ENCODE results near the gene NCOR1. TPM values are rescaled to one million over a fixed set of nuclear protein-coding genes. Genes with fewer than 3 reads are reported as not detected.
"Not testable (repeated sequence)": the region's sequence is repeated elsewhere in the genome, so short reads cannot be mapped to it uniquely, and the experiment has no call there.

NCOR1 gene
- 141 and 151 TPM in 2 replicates for total RNA-seq

DNA sequence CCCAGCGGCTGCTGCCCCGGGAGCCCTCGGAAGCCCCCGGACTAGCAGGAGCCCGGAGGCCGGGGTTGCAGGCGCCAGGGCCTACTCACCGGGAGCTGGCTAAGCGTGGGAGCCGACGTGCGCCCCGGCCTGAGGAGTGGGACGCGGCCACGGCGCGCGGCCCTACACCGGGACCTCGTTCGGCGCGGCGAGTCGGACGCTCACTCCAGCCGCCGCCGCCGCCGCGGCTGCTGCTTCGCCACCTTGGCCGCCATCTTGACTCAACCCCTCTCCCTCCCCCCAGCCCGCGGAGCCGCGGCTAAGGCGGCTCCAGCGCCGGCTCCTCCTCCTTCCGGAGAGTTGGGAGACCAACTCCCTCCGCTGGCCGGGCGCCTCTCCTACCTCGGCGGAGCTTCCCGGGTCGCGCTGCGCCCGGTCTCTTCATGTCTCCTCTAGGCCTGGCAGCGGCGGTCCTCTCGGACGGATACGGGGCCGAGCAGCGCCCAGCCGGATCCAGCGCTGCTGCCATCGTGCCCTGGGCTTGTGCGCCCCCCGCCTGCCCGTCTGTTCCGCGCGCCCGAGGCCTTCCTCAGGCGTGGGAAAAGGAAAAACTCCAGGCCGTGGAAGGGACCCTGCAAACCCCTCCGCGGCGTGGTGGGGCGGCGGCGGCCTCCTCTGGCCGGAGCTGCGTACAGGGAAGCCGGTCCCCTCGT, at the start of gene NCOR1:
TSS of gene NCOR1 (minus strand) at position 262 of the 692 bp plus-strand sequence. CDS start 20,965 bp downstream, outside the sequence.
- intact Hi-C loops (cut with micrococcal nuclease), result loop anchor here (1.0 to 10.0 kb wide), 8 partner anchors 139 to 962 kb away; partner anchors contain the start of genes CENPV, TRPV2, TTC19 and UBB

DNA sequence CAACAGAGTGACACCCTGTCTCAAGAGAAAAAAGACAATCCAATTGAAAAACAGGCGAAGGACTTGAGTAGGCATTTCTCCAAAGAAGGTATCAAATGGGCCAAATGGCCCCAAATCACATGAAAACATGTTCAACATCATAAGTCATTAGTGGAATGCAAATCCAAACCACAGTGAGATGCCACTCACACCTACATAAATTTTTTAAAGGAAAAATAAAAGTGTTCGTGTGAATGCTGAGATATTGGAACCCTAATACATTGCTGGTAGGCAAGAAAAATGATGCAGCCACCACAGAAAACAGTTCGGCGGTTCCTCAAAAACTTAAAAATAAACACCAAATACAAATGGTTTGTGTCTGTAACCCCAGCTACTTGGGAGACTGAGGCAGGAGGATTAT, 46.9 kb upstream of the NCOR1 start:
- intact Hi-C loops (cut with micrococcal nuclease), result no loop called here

DNA sequence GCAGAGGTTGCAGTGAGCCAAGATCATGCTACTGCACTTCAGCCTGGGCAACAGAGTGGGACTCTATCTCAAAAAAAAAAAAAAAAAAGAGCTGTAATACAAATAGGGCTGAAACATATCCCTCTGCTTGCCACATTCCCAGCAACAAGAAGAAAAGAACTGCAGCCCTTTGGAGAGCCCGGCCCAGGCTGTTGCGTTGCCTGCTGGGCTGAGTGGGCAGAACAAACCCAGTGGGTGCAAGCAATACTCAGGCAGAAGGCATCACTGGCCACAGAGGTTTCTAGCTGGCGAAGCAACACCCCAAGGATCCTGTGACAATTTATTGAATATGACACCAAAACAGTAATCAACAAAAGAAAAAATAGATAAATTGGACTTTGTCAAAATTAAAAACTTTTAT, 45.7 kb upstream of the NCOR1 start:
- intact Hi-C loops (cut with micrococcal nuclease), result no loop called here

DNA sequence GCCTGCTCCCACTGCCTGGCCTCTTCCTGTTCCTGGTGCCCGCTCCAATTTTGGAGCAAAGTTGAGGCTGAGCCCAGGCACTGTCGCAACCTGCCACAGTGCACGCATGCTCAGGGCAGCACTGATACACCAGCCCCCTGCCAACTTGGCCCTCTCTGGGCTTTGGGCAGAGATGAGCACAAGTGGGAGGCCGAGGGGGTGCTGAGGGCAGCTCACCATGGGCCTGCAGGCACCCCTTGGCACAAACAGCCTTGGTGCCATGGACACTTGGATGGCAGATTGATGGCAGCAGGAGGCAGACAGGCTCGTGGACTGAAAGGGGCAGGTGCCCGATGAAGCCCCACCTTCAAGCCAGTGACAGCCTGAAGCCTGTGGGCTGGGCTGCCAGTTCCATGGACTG, 44.6 kb upstream of the NCOR1 start:
- intact Hi-C loops (cut with micrococcal nuclease), result no loop called here

DNA sequence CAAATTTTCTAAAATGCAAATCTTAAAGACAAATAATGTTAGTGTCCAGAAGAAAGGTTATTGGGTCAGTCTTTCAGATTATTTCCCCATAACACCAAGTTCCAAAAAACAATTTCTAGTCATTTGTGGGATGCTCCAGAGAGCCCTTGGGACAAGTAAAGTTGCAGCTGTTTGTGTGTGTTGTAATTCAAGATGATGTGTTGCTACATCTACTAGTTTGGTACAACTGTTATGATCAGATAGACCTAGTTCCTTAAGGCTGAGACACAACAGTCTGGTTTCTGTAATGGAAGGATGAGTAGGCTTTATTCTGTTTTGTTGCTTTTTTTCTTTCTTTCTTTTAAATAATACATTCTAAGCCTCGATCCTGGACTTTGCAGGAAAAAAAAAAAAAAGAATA, 43.6 kb upstream of the NCOR1 start:
- intact Hi-C loops (cut with micrococcal nuclease), result no loop called here

DNA sequence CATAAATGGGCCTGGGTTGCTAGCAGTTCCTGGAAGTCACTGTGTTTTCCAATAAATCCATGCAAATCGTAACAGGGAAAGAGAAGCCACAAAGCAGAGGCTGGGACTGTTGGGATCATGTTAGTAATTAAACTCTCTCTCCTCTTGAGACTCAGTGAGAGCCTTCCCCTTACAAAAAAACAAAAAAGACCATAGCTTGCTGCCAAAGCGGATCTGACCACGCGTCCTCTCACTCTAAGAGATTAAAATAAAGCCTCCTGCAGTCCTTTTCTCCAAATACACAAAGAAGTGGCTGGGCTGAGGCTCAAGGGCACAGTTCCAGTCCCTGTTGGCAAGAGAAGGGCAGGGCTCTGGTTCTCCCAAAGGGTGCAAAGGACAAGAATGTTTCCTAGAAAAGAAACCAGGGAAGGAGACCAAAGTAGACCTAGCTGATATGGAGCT, 40.2 kb upstream of the NCOR1 start:
- intact Hi-C loops (cut with micrococcal nuclease), result no loop called here

DNA sequence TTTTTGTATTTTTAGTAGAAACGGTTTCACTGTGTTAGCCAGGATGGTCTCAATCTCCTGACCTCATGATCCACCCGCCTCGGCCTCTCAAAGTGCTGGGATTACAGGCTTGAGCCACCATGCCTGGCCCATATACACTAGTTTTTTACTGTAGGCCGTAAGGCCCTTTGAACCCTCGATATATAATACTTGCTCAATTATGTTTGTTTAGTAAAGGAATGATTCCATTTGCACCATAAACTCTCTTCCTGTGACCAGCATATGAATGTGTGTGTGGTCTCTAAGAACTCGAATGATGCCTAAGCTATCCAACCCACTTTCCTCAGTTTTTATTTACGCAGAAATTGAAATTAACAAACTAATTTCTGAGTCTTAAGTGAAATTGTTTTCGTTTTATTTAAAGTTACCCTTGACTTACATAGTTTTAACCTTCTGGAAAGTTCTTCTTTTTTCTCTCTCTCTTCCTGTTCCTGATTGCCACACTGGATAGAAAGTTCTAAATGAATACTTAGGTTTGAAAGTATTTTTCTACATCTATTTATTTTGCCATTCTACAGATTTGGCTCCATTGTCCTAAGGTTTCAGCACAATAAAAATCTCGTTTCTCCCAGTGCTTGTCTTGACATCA, 39.6 kb upstream of the NCOR1 start:
- intact Hi-C loops (cut with micrococcal nuclease), result no loop called here

DNA sequence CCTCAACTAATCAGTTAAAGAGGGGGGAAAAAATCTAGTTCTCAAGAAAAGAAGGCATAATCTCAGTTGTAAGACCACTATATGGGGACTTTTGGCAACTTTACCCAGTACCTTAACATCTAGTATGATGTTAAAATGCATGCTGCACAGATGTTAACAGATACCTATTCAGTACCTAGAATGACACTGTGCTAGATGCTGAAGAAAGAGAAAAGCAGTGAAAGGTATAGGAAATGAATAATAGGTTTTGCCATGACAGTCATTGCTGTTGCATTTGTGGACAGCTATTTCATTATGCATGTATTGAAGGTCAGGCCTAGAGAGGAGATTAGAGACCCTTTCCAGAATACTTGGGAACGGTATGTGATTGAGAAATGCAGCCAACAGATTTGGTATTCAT, 36.2 kb upstream of the NCOR1 start:
- intact Hi-C loops (cut with micrococcal nuclease), result no loop called here

DNA sequence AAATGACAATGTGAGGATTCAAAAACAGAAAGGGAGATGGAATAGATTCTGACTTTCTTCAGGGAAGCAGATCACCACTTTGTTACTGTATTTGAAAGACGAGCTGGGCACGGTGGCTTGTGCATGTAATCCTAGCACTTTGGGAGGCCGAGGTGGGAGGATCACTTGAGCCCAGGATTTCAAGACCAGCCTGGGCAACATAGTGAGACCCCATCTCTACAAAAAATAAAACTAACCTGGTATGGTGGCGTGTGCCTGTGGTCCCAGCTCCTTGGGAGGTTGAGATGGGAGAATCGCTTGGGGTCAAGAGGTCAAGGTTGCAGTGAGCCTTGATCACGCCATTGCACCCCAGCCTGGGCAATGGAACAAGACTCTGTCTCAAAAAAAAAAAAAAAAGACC, 35.7 kb upstream of the NCOR1 start:
- intact Hi-C loops (cut with micrococcal nuclease), result no loop called here

DNA sequence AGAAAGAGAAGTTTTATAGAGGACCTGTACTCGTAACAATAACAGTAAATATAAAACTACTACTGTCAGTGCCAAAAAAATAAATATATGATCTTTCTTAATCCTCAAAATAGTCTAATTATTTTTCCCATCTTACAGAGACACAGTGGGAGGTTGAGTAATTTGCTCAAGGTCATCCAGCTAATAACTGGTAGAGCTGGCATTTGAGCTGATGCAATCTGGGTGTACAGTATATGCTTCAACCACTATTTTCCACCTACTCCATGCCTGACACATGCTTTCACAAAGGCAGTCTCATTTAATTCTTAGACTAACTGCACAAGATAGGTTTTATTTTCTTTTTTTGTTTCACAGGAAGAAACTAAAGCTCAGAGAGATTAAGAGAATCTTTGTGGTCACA, 35.3 kb upstream of the NCOR1 start:
- intact Hi-C loops (cut with micrococcal nuclease), result no loop called here

DNA sequence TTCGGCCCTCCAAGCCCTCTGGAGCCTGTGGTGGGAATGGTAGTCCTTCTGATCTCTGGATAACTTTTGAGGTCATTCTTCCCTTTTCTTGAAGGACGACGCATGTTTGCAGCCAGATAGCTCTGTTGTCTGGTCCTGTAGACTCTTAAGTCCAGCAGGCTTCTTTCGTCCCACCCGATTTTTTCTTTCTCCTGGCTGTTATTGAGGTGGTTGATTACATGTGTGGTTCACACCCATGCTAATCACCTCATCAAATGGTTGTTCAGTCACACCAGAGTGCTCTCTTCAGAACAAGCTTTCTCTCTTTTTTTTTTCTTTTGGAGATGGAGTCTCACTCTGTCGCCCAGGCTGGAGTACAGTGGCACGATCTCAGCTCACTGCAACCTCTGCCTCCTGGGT, 32.3 kb upstream of the NCOR1 start:
- intact Hi-C loops (cut with micrococcal nuclease), result no loop called here

DNA sequence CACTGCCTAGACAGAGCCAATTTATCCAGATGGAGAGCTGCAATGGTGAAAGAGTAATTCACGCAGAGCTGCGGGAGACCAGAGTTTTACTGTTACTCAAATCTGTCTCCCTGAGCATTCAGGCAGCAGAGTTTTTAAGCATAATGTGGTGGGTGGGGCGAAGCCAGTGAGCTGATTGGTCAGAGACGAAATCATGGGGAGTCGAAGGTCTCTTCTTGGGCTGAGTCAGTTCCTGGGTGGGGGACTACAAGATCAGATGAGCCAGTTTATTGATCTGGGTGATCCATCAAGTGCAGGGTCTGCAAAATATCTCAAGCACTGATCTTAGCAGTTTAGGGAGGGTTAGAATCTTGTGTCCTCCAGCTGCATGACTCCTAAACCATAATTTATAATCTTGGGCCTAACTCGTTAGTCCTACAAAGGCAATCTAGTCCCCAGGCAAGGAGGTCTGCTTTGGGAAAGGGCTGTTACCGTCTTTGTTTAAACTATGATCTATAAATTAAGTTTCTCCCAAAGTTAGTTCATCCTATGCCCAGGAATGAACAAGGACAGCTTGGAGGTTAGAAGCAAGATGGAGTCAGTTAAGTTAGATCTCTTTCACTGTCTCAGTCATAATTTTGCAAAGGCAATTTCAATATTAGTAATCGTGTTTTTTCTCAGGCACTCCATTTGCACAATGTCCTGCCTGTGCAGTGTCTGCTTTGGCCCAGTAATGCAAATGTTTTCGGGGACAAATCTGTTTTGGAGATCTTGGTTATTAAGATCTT, 28.6 kb upstream of the NCOR1 start:
- intact Hi-C loops (cut with micrococcal nuclease), result no loop called here

DNA sequence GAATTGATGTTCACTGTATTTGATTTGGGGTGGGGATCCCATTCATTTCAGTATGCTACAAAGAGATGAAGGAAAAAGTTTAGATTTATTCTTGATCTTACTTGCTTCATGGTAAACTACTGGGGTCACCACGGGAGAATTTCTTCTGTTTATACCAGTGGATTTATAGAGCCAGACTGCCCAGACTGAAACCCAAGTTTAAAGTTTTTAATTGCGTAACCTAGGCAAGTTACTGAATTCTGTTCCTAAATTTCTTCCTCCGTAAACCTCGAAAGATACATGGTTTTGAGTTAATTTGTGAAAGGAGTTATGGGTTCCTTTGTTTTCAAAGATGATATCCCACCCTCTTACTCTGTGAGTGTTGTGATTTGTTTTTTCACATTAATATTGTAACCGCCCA, 28.1 kb upstream of the NCOR1 start:
- intact Hi-C loops (cut with micrococcal nuclease), result no loop called here

DNA sequence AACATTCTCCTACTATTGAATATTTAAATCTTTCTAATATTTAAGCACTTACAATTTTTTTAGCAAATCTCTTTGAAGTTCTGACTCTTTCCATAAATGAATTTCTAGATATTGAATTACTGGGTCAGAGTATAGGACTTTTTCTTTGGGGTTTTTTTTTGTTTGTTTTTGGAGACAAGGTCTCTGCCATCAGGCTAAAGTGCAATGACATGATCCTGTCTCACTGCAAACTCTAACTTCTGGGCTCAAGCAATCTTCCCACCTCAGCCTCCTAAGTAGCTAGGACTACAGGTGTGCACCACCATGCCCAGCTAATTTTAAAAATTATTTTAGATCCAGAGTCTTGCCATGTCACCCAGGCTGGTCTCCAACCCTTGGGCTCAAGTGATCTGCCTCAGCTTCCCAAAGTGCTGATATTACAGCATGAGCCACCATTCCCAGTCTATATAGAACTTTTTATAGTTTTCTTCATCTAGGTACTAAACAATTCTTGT, 26.6 kb upstream of the NCOR1 start:
- intact Hi-C loops (cut with micrococcal nuclease), result no loop called here

DNA sequence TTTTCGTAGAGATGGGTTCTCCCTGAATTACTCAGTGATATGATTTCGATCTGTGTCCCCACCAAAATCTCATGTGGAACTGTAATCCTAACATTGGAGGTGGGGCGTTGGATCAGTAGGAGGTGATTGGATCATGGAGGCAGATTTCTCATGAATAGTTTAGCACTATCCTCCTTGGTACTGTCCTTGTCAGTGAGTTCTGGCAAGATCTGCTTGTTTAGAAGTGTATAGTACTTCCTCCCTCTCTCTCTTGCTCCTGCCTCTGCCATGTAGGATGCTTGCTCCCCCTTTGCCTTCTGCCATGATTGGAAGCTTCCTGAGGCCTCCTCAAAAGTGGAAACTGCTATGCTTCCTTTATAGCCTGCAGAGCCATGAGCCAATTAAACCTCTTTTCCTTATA, 24.6 kb upstream of the NCOR1 start:
- intact Hi-C loops (cut with micrococcal nuclease), result no loop called here

DNA sequence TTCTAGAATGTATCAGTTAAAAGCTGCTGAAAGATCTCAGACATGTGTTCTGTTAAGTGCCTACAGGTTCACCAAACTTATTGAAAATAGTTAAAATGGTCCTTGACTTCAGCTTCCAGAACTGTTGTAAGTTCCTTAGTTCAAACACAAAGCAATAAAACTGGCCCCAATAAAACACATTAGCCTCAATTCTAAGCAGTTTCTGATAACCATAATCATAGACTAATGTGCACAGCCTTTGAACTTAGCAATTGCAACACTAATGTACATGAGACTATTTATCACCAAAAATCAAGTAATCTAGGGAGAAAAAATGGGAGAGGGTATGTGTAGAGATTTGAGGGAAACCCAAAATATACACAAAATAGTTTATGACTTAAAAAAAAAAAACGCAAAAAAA, 17.1 kb upstream of the NCOR1 start:
- intact Hi-C loops (cut with micrococcal nuclease), result no loop called here

DNA sequence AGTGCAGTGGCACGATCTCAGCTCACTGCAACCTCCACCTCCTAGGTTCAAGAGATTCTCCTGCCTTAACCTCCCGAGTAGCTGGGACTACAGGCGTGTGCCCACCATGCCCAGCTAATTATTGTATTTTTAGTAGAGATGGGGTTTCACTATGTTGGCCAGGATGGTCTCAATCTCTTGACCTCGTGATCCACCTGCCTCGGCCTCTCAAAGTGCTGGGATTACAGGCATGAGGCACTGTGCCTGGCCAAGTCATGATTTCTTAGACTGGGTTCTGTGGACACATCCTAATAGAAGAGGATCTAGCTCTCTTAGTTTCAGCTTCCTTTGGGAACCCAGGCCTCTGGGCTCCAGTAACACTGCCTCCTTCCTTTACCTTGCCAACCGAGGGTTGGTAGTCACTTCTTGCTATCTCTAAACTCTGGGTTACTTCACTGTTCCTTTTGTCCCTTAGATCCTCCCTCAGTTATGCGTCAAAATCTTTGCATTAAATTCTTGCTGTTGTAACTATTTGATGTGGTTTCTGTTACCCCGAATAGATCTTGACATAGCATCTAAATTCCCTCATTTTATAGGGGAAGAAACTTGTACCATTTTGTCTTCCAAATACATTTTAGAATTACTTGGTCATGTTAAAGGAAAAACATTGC, 14.7 kb upstream of the NCOR1 start:
- intact Hi-C loops (cut with micrococcal nuclease), result not testable (repeated sequence)

DNA sequence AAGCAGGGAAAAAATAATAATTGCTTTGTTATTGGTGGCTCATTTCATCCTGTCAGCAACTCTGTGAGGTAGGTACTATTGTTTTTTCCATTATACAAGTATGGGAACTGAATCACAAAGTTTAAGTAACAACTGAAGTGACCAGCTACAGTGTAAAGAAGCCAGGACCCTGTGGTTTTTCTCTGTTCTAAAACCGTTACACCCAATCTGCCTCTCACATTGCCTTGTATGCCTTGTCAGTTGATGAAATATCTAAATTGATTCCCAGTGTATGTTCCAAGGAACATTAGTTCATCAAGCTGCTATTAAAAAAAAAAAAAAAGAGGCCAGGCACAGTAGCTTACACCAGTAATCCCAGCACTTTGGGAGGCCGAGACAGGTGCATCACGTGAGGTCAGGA, 7.1 kb upstream of the NCOR1 start:
- intact Hi-C loops (cut with micrococcal nuclease), result no loop called here

DNA sequence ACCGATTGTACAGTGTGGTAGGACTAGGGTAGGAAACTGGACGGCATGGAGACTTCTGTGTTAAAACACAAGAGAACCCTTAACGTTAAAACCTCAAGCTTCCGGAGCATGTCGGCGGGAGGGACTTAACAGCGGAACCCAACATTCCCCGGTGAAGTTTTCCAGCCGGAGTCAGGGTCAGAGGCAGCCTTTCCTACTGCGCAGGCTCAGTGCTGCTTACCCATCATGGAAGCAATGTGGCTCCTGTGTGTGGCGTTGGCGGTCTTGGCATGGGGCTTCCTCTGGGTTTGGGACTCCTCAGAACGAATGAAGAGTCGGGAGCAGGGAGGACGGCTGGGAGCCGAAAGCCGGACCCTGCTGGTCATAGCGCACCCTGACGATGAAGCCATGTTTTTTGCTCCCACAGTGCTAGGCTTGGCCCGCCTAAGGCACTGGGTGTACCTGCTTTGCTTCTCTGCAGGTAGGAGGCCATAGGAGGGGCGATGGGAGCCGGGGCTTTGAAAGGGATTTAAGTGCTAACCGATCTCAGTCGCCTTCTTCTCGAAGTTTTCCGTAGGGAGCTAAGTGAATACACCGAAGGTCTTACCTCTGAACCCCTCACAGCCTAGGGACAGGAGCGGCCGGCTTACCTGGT, 1.8 kb upstream of the NCOR1 start, which contains the start of gene PIGL:
TSS of gene PIGL (plus strand) at position 209 of the 634 bp plus-strand sequence. CDS start at position 226, 17 bp downstream.
- intact Hi-C loops (cut with micrococcal nuclease), result loop anchor here (1.0 to 10.0 kb wide), 8 partner anchors 69 to 960 kb away; partner anchors contain the start of genes CENPV, TRPV2, TTC19 and ZSWIM7

DNA sequence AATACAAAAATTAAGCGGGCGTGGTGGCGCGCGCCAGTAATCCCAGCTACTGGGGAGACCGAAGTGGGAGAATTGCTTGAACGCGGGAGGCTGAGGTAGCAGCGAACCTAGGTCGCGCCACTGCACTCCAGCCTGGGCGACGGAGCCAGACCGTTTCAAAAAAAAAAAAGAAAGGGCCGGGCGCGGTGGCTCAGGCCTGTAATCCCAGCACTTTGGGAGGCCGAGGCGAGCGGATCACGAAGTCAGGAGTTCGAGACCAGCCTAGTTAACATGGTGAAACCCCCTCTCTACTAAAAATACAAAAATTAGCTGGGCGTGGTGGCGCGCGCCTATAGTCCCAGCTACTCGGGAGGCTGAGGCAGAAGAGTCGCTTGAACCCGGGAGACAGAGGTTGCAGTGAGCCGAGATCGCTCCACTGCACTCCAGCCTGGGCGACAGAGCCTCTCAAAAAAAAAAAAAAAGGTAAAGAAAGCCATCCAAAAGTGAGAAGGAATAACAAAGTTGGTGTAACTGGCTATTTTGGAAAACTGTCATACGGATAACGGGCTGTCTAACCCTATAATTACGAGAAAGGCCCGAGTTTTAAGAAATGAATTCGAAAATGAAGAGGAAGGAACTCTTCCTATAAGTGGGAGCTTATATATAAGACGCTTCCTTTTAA, 1.1 kb upstream of the NCOR1 start:
- intact Hi-C loops (cut with micrococcal nuclease), result loop anchor here (1.0 to 10.0 kb wide), 8 partner anchors 70 to 961 kb away; partner anchors contain the start of genes CENPV, TRPV2, TTC19 and ZSWIM7

Measured in T-helper 2 cell treated with Interferon-gamma antibody and Interleukin-4, amounts not matched to agents 100 ng/mL and 5 ng/mL, for 36 hours (primary cell).